22Rv1 (cell line): ENCODE measurements around the gene DCDC2C.

Source experiments
- CTCF ChIP-seq: fragments of 450-650 bp; IDR thresholded peaks from 2 replicates; pipeline ENCODE4 v1.5.1; 2017; ENCODE audit warnings: mild to moderate bottlenecking
- ZFX ChIP-seq: fragments of 450-650 bp; IDR thresholded peaks from 2 replicates; pipeline ENCODE4 v1.6.1; 2017; ENCODE audit warnings: antibody characterized with exemption, borderline replicate concordance

GRCh38 chr2:3755277-3755676 lies 51.9 kb downstream of the DCDC2C start:
- TF ChIP-seq ZFX: no peak
- TF ChIP-seq CTCF: no peak
